GM12878 (cell line): Measurements from ENCODE around the gene SERPINI1. TPM values are rescaled to one million over a fixed set of nuclear protein-coding genes. Genes with fewer than 3 reads are reported as not detected.

ENCODE experiments used
- ATAC-seq: fragments of 200-7000 bp; cut with Tn5 transposase; 3 replicates; pipeline ENCODE4 v1.9.1; 2020; ENCODE audit warnings: mild to moderate bottlenecking, moderate library complexity
- BruUV-seq: library from RNA; stranded (reverse); fragments of 400-500 nt; replicated peaks from 2 replicates; lab custom pipeline; 2021; lab: Mats Ljungman, UMichigan
- CTCF ChIA-PET: fragments of 300-600 bp; sonication (Branson Sonifier 250); formaldehyde crosslinking; extraction: SDS; loops from one replicate; lab custom pipeline; 2021; ENCODE audit warnings: inconsistent platforms; lab: Yijun Ruan, JAX
- POLR2A ChIA-PET: fragments of 350-600 bp; formaldehyde crosslinking; extraction: SDS; loops from one replicate; lab custom pipeline; 2021; ENCODE audit warnings: inconsistent platforms; lab: Charles Lee
- RAD21 ChIA-PET: fragments of 300-600 bp; sonication (Branson Sonifier 250); formaldehyde crosslinking; loops from one replicate; lab custom pipeline; 2023; ENCODE audit warnings: antibody characterized with exemption; ENCODE audit not compliant: unreplicated experiment; lab: Charles Lee
- SMC1A ChIA-PET: fragments of 300-600 bp; sonication (Branson Sonifier 250); formaldehyde crosslinking; loops from one replicate; lab custom pipeline; 2023; ENCODE audit not compliant: unreplicated experiment, uncharacterized antibody; lab: Charles Lee
- DNase-seq: peaks from one replicate; pipeline ENCODE4 v3.0.0-alpha.2; 2011; ENCODE audit warnings: low read depth, low spot score
- FAIRE-seq: peaks from 3 replicates; lab custom pipeline; 2011; peaks lifted over from hg19 to GRCh38; lab: Jason Lieb, UNC
- H2AFZ ChIP-seq: 2 replicates; pipeline ENCODE4 v1.6.0; 2011; ENCODE audit warnings: low read depth, low read length, control low read depth; ENCODE audit not compliant: control insufficient read depth
- H3K27ac ChIP-seq: 2 replicates; pipeline ENCODE4 v1.5.1; 2011; ENCODE audit warnings: control low read depth; ENCODE audit not compliant: control insufficient read depth, insufficient read depth
- H3K27me3 ChIP-seq, 2 experiments: replicated peaks in 1 of 2; 2 replicates each; pipeline versions ENCODE4 v1.6.0 to v1.6.1; 2011; ENCODE audit warnings: low read length in 1 of 2; ENCODE audit not compliant: control insufficient read depth in 2 of 2, insufficient read depth in 2 of 2
- H3K36me3 ChIP-seq, 2 experiments: 2 replicates each; pipeline ENCODE4 v1.5.1; 2011; ENCODE audit warnings: low read length in 1 of 2; ENCODE audit not compliant: control insufficient read depth in 2 of 2, insufficient read depth in 2 of 2
- H3K4me1 ChIP-seq: 2 replicates; pipeline ENCODE4 v1.6.1; 2011; ENCODE audit warnings: mild to moderate bottlenecking, low read length, moderate library complexity, mixed read lengths; ENCODE audit not compliant: control insufficient read depth, insufficient read depth
- H3K4me2 ChIP-seq: 2 replicates; pipeline ENCODE4 v1.6.0; 2011; ENCODE audit warnings: control low read depth; ENCODE audit not compliant: control insufficient read depth, insufficient read depth
- H3K4me3 ChIP-seq: fragments of 200-600 bp; sonication (generic); 2 replicates; pipeline ENCODE4 v1.5.1; 2016
- H3K79me2 ChIP-seq: 2 replicates; pipeline ENCODE4 v1.6.0; 2011; ENCODE audit warnings: low read length; ENCODE audit not compliant: control insufficient read depth, insufficient read depth
- H3K9ac ChIP-seq: 2 replicates; pipeline ENCODE4 v1.8.0; 2011; ENCODE audit warnings: low read length, control low read depth, mixed read lengths; ENCODE audit not compliant: control insufficient read depth, insufficient read depth
- H3K9me3 ChIP-seq: replicated peaks from 3 replicates; pipeline ENCODE4 v1.5.1; 2011; ENCODE audit warnings: mild to moderate bottlenecking, low read length; ENCODE audit not compliant: control insufficient read depth, insufficient read depth
- H4K20me1 ChIP-seq: 2 replicates; pipeline ENCODE4 v1.6.0; 2011; ENCODE audit not compliant: control insufficient read depth, insufficient read depth
- CBFB ChIP-seq: IDR thresholded peaks from 2 replicates; pipeline ENCODE4 v1.6.1; 2016; ENCODE audit warnings: antibody characterized with exemption, low read depth
- CBX3 ChIP-seq: fragments of 200-600 bp; sonication (generic); IDR thresholded peaks from 2 replicates; pipeline ENCODE4 v1.6.1; 2016; ENCODE audit warnings: low read depth, borderline replicate concordance
- ESRRA ChIP-seq: IDR thresholded peaks from 2 replicates; pipeline ENCODE4 v1.6.1; 2012; ENCODE audit warnings: mild to moderate bottlenecking, low read length, improper control_type of control experiment
- FOXM1 ChIP-seq: IDR thresholded peaks from 2 replicates; pipeline ENCODE4 v1.6.1; 2012; ENCODE audit warnings: low read depth, mild to moderate bottlenecking, inconsistent platforms, low read length, moderate library complexity
- JUNB ChIP-seq: IDR thresholded peaks from 2 replicates; pipeline ENCODE4 v1.6.1; 2016; ENCODE audit warnings: antibody characterized with exemption, mild to moderate bottlenecking
- KDM1A ChIP-seq: fragments of 200-600 bp; sonication (generic); IDR thresholded peaks from 2 replicates; pipeline ENCODE4 v1.6.1; 2016; ENCODE audit warnings: borderline replicate concordance
- KLF5 ChIP-seq: fragments of 450-650 bp; IDR thresholded peaks from 2 replicates; pipeline ENCODE4 v1.6.1; 2014; ENCODE audit warnings: mild to moderate bottlenecking; ENCODE audit not compliant: partially characterized antibody
- LARP7 ChIP-seq: fragments of 450-650 bp; IDR thresholded peaks from 2 replicates; pipeline ENCODE4 v1.6.1; 2017; ENCODE audit warnings: mild to moderate bottlenecking
- MXI1 ChIP-seq: fragments of 150-350 bp; IDR thresholded peaks from 2 replicates; pipeline ENCODE4 v1.6.1; 2011; ENCODE audit warnings: low read depth, mild to moderate bottlenecking, inconsistent platforms, low read length, improper control_type of control experiment
- NR2F1 ChIP-seq: fragments of 450-650 bp; conservative IDR thresholded peaks from 2 replicates; pipeline ENCODE4 v1.6.1; 2017; ENCODE audit warnings: mild to moderate bottlenecking
- POLR2A ChIP-seq: IDR thresholded peaks from 2 replicates; pipeline ENCODE4 v1.6.1; 2011; ENCODE audit warnings: low read depth, mild to moderate bottlenecking, low read length
- RAD21 ChIP-seq: IDR thresholded peaks from 2 replicates; pipeline ENCODE4 v1.6.1; 2011; ENCODE audit warnings: mild to moderate bottlenecking, low read depth, low read length, moderate library complexity; ENCODE audit not compliant: insufficient read depth
- SIX5 ChIP-seq: IDR thresholded peaks from 2 replicates; pipeline ENCODE4 v1.6.1; 2011; ENCODE audit warnings: mild to moderate bottlenecking, low read depth, low read length, moderate library complexity; ENCODE audit not compliant: severe bottlenecking
- SMC3 ChIP-seq: IDR thresholded peaks from 2 replicates; pipeline ENCODE4 v1.6.1; 2011; ENCODE audit warnings: low read length, improper control_type of control experiment, borderline replicate concordance
- TAF1 ChIP-seq: IDR thresholded peaks from 2 replicates; pipeline ENCODE4 v1.6.1; 2011; ENCODE audit warnings: mild to moderate bottlenecking, low read depth, low read length, borderline replicate concordance
- TBL1XR1 ChIP-seq: IDR thresholded peaks from 2 replicates; pipeline ENCODE4 v1.6.1; 2012; ENCODE audit warnings: low read depth, low read length, improper control_type of control experiment
- TCF7 ChIP-seq: IDR thresholded peaks from 2 replicates; pipeline ENCODE4 v1.6.1; 2014; ENCODE audit warnings: antibody characterized with exemption, borderline replicate concordance
- WGBS: methylation state at CpG from one replicate; pipeline ENCODE4 v1.1.6; 2016; ENCODE audit warnings: low lambda C conversion rate; ENCODE audit not compliant: insufficient replicate concordance, insufficient coverage; ENCODE audit errors: missing lambda C conversion rate; 5-methylcytosine and 5-hydroxymethylcytosine counted together
- in situ Hi-C: fragments of 300-500 bp; cut with MboI; formaldehyde crosslinking; loops from 9 replicates; pipeline ENCODE4 v1.14.3; 2018; ENCODE audit warnings: mixed read lengths
- intact Hi-C: fragments of 100-400 bp; cut with micrococcal nuclease; formaldehyde crosslinking; loops from one replicate; pipeline ENCODE4 v1.14.2; 2022; ENCODE audit not compliant: unreplicated experiment
- polyA plus RNA-seq, 11 experiments: library from polyadenylated mRNA; depleted of rRNA in 4 of 11; unstranded in 6 of 11; stranded (reverse) in 5 of 11; fragments of >200 nt; fragmentation: Nextera tagmentation in 4 of 11; fragmentation: Illumina TruSeq in 1 of 11; extraction: Ambion mirVana in 4 of 11; extraction: Trizol in 1 of 11; gene quantifications; 1 replicate in 1 of 11; 2 replicates in 10 of 11; pipeline versions ENCODE4 v1.2.1 to v1.2.3, GENCODE V29; 2011 to 2016; ENCODE audit warnings: inconsistent platforms in 2 of 11, missing spikeins in 2 of 11, low read depth in 1 of 11
- total RNA-seq, 4 experiments: library from RNA; depleted of rRNA in 3 of 4; stranded (reverse); fragments of >200 nt in 3 of 4; fragmentation: Illumina TruSeq in 1 of 4; extraction: Trizol in 1 of 4; gene quantifications; 2 replicates each; pipeline versions ENCODE4 v1.2.1 to v1.2.3, GENCODE V29; 2013 to 2021
- TF ChIP-seq, protein P1 (sequence below): fragments of 450-650 bp; formaldehyde crosslinking; IDR thresholded peaks from 2 replicates; pipeline ENCODE4 v1.5.0; 2022; ENCODE audit warnings: mild to moderate bottlenecking, missing genetic modification characterization
- TF ChIP-seq, protein P2 (sequence below): IDR thresholded peaks from 2 replicates; pipeline ENCODE4 v1.6.1; 2012; ENCODE audit warnings: low read depth, low read length, improper control_type of control experiment
- TF ChIP-seq, protein P3 (sequence below): IDR thresholded peaks from 2 replicates; pipeline ENCODE4 v1.6.1; 2011; ENCODE audit warnings: low read depth, mild to moderate bottlenecking, low read length, moderate library complexity, borderline replicate concordance; ENCODE audit errors: extremely low read depth

Gene SERPINI1
- total and polyA plus RNA-seq, 10 of the 15 experiments (the other 5 are each of a cell fraction or from before 2014, with no cell fraction given) = 1.5 to 7.6 (median 3.6) TPM

DNA sequence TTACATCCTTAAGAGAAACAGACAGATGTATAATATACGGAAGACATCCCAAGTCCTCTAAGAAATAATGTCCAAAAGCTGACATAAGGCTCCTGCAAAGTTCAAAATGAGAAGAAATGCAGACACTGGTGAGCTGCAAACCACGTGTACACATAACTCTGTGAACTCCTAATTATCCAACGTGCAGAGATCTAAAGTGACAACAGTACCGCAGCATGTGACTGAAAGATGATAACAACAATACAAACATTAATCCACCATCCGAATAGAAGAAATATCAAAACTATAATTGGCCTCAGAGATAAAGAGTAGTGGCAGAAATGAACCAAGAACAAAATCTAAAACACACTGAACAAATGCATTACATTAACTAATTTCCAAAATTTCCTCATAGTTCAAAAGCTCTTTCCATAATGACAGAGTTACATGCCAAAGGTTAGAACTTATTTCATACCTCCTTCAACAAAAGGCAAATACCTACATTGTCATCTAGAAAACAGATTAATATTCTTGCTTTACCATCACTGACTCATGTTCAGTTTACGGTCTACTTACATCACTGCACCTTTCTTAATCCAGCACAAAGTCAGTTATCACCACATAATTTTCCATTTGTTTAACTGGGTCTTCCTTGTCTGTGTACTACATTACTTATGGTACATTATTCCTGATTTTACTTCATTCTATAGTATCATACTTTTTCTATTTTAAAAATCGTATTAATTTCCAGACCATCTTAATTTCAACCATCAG is 3.0 kb upstream of the SERPINI1 start (continued):
- TF ChIP-seq ESRRA (no peak), FOXM1 (no peak), POLR2A (no peak), CBFB (no peak), MXI1 (no peak), SMC3 (no peak)
- TF ChIP-seq, protein P1, sequence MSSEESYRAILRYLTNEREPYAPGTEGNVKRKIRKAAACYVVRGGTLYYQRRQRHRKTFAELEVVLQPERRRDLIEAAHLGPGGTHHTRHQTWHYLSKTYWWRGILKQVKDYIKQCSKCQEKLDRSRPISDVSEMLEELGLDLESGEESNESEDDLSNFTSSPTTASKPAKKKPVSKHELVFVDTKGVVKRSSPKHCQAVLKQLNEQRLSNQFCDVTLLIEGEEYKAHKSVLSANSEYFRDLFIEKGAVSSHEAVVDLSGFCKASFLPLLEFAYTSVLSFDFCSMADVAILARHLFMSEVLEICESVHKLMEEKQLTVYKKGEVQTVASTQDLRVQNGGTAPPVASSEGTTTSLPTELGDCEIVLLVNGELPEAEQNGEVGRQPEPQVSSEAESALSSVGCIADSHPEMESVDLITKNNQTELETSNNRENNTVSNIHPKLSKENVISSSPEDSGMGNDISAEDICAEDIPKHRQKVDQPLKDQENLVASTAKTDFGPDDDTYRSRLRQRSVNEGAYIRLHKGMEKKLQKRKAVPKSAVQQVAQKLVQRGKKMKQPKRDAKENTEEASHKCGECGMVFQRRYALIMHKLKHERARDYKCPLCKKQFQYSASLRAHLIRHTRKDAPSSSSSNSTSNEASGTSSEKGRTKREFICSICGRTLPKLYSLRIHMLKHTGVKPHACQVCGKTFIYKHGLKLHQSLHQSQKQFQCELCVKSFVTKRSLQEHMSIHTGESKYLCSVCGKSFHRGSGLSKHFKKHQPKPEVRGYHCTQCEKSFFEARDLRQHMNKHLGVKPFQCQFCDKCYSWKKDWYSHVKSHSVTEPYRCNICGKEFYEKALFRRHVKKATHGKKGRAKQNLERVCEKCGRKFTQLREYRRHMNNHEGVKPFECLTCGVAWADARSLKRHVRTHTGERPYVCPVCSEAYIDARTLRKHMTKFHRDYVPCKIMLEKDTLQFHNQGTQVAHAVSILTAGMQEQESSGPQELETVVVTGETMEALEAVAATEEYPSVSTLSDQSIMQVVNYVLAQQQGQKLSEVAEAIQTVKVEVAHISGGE = no peak

DNA sequence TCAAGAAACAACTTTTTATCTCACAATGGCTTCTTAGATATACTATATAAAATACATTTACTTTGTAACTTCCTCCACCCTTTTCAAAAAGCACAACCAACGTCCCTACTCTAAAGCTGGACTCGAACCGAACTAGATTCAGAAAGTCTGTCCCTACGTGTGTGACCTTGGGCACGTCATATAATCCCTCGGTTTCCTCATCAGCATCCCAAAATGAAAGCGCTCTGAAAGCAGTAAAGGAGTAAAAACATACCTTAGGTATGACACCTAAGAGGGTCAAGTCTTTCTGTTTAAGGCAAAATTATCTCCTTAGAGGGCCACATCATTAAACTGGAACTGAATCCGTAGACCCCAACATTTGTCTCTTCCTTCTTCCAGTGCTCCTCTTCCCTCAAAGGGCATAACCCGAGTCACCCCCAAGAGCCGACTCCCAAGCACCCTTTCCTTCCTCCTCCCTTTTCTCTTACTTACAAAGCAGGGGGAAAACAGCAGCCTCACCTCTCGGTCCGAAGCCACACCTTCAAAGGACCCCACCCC is 1.5 kb upstream of the SERPINI1 start:
- intact Hi-C loops = loop anchor here (5.0 to 10.0 kb wide), 2 partner anchors 148 to 361 kb away; partner anchors contain the start of gene GOLIM4
- no peak for FAIRE-seq
- in situ Hi-C loops = no loop called here
- 1% methylated on average over 12 of the region's 12 CpGs for WGBS
- Histone ChIP-seq H3K9me3 (no peaks in the 10 kb centered on the region), H3K9ac (peak overlapping the region; percentile 74), H3K4me1 (peaks cover 3% of the 10 kb centered on the region; the same call in 1 of the 2 replicates), H3K27ac (peak overlapping the region; percentile 86), H4K20me1 (peaks cover 4% of the 10 kb centered on the region; the same call in 1 of the 2 replicates), H3K79me2 (peaks cover 55% of the 10 kb centered on the region), H3K36me3 (no peaks in the 10 kb centered on the region), H3K4me3 (peak overlapping the region; percentile 69), H2AFZ (peak overlapping the region; percentile 97), H3K27me3 (no peaks in the 10 kb centered on the region), H3K4me2 (peak overlapping the region; percentile 39)
- RAD21 ChIA-PET = no interaction called here
- SMC1A ChIA-PET = interaction anchor here (1.2 to 1.5 kb wide), 2 partner anchors 21 to 82 kb away, joined by 3 to 4 read pairs; no protein-coding TSS in a partner anchor
- CTCF ChIA-PET = no interaction called here
- ATAC-seq = no peak
- POLR2A ChIA-PET = no interaction called here
- no peak for DNase-seq
- TSS peak; percentile 68 for BruUV-seq
- TF ChIP-seq NR2F1 = 0 out of 2 replicates have a peak, but pooled peaks have one; percentile 63
- TF ChIP-seq, protein P2, sequence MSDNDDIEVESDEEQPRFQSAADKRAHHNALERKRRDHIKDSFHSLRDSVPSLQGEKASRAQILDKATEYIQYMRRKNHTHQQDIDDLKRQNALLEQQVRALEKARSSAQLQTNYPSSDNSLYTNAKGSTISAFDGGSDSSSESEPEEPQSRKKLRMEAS = no peak
- TF ChIP-seq, protein P3, sequence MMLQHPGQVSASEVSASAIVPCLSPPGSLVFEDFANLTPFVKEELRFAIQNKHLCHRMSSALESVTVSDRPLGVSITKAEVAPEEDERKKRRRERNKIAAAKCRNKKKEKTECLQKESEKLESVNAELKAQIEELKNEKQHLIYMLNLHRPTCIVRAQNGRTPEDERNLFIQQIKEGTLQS = no peak
- TF ChIP-seq CBX3 = no peak
- TF ChIP-seq TBL1XR1 = no peak
- no peak for TF ChIP-seq TAF1
- no peak for TF ChIP-seq KLF5
- TF ChIP-seq SIX5 = no peak
- no peak for TF ChIP-seq JUNB
- TF ChIP-seq LARP7 = no peak
- no peak for TF ChIP-seq KDM1A
- no peak for TF ChIP-seq RAD21
- no peak for TF ChIP-seq TCF7
